Hippocampal formation (tissue), 2 donors: Measurements from ENCODE around the gene GGT1.
"Not testable (repeated sequence)": the region's sequence is repeated elsewhere in the genome, so short reads cannot be mapped to it uniquely, and the experiment has no call there.

Experiments
- DNase-seq, 2 donors: peaks; one replicate each; lab custom pipeline; 2025; lab: John Stamatoyannopoulos, UW

Gene GGT1

GRCh38 chr22:24599958-24600715 is 2.9 kb upstream of the GGT1 start:
- not testable (repeated sequence) for DNase-seq

- DNase-seq, result no peak
Observed at GRCh38 chr22:24601217-24602104, 1.5 kb upstream of the GGT1 start.

GRCh38 chr22:24602105-24602749 is 766 bp upstream of the GGT1 start:
- not testable (repeated sequence) for DNase-seq

DNA sequence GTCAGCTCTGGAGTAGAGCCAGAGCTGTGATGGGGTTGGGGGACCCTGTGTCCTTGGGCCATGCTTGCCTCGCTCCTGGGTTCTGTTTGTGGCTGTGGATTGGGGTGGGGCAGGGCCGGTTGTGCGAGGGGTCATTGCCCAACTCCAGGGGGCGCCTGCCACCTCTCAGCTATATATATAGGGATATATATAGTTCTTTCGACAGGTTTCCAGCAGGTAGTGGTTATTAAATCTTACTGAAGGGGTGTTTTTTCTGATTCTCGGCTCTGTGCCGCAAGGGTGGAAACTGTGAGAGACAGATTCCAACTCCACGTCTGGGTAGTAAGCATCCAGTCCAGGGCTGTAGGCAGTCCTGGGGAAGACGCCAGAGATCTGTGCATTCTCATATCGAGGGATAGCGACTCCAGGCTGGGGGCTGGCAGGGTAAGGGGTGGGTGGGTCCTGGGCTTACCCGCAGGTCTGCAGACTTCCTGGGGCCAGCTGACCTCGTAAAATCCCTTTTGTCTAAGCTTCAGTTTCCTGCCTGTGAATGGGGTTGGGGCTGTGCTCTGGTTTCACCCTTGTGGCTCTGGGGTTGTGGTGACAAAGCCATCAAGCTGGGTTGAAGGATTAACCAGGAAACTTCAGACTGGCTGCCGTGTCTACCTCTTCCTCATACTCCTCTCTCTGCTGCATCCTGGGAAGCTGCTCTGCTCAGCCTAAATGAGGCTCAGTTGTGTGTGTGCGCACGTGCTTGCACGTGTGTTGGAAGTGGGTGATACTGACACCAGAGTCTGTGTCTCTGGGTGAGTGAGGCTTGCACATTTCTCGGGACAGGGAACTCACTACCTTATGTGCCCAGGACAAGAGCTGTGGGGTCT is 1.0 kb downstream of the GGT1 start:
- not testable (repeated sequence) for DNase-seq

GRCh38 chr22:24606340-24606739 is 3.3 kb downstream of the GGT1 start:
- DNase-seq, result not testable (repeated sequence)

GRCh38 chr22:24607429-24607983 is 4.5 kb downstream of the GGT1 start:
- DNase-seq, result not testable (repeated sequence)

- not testable (repeated sequence) for DNase-seq
Observed at GRCh38 chr22:24608327-24608726, 5.3 kb downstream of the GGT1 start.

DNA sequence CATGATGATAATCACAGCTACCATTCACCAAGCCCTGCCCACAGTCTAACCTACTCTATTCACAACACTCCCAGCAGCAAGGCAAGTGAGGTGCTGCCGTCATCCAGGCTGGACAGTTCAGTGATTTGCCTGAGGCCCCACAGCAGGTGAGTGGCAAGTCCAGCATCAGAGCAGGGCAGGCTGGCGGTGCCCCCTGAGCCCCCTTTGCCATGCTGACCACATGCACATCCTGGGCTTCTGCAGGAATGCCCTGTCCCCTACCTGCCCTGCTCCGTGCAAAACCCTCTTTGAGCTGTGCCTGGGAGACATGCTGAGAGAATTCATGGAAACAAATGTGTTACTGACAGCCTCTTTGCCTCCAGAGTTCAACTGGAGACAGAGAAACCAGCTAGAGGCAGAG is 6.9 kb downstream of the GGT1 start:
- not testable (repeated sequence) for DNase-seq

DNA sequence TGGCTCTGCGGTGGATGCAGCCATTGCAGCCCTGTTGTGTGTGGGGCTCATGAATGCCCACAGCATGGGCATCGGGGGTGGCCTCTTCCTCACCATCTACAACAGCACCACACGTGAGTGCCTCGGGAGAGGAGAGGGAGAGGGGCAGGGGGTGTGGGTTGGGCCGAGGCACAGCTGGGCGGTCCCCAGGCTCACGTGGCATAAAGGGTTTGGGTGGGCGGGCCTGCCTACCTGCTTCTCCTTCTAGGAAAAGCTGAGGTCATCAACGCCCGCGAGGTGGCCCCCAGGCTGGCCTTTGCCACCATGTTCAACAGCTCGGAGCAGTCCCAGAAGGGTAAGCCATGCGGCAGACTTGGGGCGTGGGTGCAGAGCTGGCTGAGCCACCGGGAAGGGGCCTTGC is 11.8 kb downstream of the GGT1 start:
- DNase-seq, result not testable (repeated sequence)

GRCh38 chr22:24621244-24621643 is 18.3 kb downstream of the GGT1 start:
- DNase-seq, result not testable (repeated sequence)

DNA sequence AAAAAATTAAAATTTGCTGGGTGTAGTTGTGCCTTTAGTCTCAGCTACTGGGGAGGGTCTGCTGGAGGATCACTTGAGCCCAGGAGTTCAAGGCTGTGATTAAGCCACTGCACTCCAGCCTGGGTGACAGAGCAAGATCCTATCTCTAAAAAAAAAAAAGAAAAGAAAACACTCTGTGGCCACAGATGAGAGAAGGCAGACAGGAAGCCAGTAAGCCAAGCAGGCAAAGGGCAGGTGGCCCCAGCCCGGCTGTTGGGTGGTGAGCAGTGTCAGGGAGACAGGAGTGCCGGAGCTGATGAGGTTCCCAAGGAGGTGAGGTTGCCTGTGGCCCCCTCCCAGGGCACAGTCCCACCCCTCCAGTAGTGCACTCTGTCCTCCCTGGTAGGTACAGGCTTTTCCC is 19.6 kb downstream of the GGT1 start:
- DNase-seq, result not testable (repeated sequence)

- DNase-seq, result not testable (repeated sequence)
Observed at GRCh38 chr22:24627911-24628310, 24.9 kb downstream of the GGT1 start.

GRCh38 chr22:24629069-24629468 is 26.1 kb downstream of the GGT1 start:
- not testable (repeated sequence) for DNase-seq

DNA sequence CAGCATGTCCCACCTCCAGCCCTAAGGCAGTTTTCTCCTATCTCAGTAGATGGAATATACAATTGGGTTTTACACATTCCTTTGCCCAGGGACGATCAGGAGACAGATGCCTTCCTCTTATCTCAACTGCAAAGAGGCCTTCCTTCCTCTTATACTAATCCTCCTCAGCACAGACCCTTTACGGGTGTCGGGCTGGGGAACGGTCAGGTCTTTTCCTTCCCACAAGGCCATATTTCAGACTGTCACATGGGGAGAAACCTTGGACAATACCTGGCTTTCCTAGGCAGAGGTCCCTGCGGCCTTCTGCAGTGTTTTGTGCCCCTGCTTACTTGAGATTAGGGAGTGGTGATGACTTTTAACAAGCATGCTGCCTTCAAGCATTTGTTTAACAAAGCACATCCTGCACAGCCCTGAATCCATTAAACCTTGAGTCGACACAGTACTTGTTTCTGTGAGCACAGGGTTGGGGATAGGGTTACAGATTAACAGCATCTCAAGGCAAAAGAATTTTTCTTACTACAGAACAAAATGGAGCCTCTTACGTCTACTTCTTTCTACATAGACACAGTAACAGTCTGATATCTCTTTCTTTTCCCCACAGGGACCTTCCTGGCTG is 27.9 kb downstream of the GGT1 start:
- not testable (repeated sequence) for DNase-seq

DNA sequence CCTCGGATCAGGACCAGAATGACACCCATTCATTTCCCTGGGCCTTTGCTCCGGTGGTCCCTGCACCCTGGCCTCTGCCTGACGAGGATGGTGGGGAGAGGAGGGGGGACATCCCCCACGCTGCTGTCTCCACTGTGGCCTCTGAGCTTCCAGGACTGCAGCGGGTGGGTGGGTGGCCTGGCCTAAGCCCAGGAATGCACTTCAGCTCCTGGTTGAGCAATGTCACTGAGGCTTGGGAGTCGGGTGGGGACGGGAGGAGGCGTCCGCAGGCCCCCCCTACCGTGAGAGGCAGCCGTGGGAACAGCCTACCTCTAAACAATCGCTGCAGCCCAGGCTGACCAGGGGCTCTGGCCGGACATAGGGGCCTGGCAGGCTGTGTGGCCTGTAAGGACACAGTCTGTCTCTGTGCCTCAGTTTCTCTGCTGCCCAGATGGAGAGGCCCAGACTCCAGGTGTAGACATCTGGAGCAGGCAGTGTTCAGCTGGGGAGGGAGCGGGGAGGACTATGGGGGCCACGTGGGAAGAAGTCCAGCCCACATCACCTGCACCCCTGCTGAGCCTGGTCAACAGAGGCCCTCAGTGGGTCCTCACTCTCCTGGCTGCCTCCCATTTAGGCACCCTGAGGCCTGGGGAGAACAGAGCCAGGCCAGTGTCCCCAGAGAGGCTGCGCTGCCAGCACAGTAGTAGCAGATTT is 28.6 kb downstream of the GGT1 start:
- DNase-seq, result not testable (repeated sequence)

DNA sequence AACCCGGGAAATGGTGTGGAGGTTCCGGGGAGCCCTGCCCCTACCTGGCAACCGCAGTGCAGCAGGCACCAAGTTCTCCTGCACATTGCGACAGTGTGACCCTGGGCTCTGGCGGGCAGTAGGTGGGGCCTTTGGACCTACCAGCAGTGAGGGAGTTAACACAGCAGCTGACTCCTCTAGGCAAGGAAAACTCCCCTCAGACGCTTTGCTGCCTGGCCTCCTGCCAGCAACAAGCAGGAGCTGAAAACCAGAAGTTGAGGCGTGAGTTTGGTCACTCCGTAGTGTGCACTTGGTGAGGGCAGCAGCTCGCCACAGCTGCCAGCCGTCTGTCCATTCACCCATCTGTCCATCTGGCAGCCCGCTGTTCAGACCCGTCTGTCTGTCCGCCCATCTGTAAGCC is 29.6 kb downstream of the GGT1 start:
- not testable (repeated sequence) for DNase-seq

DNA sequence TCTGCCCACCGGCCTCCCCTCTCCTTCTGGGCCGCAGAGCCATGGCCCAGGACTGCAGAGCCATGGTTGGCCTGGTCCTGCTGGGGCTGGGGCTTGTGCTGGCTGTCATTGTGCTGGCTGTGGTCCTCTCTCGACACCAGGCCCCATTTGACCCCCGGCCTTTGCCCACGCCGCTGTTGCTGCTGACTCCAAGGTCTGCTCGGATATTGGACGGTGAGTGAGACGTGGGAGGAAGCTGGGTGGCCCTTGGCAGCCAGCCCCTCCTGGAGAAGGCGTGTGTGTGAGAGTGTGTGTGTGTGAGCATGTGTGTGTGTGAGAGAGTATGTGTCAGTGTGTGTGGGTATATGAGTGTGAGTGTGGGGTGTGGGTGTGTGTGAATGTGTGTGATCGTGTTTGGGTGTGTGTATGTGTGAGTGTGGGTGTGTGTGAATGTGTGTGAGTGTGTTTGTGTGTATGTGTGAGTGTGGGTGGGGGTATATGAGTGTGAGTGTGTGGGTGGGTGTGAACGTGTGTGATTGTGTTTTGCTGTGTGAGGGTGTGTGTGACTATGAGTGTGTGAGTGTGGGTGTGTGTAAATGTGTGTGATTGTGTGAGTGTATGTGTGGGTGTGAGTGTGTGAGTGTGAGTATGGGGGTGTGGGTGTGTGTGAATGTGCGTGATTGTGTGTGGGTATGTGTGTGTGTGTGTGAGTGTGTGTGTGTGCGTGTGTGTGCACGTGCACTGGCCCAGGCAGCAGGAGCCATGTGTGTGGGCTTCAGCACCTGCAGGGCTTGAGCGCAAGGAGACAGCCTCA is 30.4 kb downstream of the GGT1 start:
- DNase-seq, result not testable (repeated sequence)

GRCh38 chr22:24634776-24635389 is 31.9 kb downstream of the GGT1 start:
- DNase-seq, result not testable (repeated sequence)

- DNase-seq, result not testable (repeated sequence)
Observed at GRCh38 chr22:24636513-24636912, 33.5 kb downstream of the GGT1 start.
